ENCODE measurements around the gene CLEC16A.

CLEC16A gene

DNA sequence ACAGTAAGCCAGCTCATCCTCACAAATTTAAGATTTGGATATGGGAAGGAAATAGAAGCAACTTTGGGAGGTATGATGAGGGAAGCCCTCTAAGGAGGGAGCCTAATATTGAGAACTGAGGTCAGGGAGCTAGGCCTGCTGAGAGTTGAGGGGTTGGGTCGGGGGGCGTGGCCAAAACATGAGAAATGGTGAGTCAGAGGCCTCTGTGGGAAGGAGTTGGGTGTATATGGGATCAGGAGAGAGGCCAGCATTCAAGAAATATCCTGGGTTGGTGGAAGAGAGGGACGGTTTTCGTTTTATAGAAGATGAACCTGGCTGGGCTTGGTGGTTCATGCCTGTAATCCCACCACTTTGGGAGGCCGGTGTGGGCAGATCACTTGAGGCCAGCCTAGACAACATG, 48.4 kb downstream of the CLEC16A start:
- no peak for DNase-seq (ENCODE audit: low read depth)

DNA sequence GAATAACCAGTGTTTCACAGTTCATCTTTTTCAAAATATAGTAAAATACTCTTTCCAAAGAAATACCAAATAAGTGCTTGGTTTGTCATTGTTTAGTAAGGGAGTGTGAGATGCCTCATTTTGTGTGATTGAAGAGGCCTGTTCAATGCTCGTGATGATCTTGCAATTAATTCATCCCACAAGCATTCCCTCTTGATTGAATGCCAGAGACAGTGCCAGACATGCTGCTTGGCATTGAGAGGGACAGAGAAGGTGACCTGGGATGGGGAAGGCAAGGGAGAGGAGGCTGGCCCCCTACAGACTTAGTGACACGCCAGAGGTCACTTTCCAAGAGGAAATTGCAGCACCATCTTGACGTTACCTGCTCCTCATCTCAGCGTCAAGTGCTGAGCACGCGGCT, 49.3 kb downstream of the CLEC16A start:
- no peak for DNase-seq (ENCODE audit: low read depth)

DNA sequence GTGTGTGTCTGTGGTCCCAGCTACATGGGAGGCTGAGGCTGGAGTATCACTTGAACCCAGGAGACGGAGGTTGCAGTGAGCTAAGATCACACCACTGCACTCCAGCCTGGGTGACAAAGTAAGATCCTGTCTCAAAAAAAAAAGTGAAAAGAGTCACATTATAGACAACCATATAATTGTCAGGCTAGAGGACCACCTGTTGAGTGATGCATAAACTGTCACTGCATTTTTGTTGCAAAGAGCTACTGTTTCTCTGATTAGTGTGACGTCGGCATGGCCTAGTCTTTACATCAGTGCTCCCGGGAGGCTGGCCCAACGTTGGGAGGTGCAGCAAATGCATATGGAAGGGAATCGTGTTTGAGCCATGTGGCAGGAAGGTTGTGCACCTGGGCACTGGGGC, 50.2 kb downstream of the CLEC16A start:
- DNase-seq (ENCODE audit: low read depth), result no peak

DNA sequence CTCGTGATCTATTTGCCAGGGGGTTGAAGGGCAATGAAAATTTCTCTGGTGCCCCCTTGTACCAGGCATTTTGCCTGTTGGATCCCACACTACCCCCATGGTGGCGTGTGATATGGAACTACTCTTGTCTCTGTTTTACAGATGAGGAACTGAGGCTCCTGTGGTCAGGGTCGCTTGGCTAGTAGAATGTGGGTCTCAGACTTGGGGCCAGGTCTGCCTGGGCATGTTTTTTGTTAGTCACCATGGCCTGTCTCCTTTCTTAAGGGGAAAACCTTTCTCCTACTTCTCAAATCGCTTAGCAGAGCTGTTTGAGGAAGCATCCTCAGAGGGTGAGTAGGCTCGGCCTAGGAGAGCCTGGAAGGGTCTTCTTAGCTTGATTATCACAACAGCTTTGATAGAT, 51.2 kb downstream of the CLEC16A start:
- DNase-seq (ENCODE audit: low read depth), result no peak

DNA sequence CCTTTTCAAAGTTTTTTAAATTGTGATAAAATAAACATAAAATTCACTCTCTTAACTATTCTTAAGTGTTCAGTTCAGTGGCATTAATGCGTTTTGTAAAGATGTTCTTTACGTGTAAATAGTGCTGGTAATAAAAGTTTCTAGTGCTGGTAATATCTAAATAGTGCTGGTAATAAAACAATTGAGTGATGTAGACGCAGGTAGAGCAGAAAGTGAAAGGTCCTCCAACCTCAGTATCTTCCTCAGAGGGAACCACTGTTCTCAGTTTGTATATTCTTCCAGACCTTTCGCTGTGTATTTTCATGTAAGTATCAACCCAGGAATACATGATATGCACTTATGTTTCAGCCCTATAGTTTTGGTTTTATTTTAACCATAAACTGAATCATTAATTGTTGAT, 53.1 kb downstream of the CLEC16A start:
- DNase-seq (ENCODE audit: low read depth), result no peak

DNA sequence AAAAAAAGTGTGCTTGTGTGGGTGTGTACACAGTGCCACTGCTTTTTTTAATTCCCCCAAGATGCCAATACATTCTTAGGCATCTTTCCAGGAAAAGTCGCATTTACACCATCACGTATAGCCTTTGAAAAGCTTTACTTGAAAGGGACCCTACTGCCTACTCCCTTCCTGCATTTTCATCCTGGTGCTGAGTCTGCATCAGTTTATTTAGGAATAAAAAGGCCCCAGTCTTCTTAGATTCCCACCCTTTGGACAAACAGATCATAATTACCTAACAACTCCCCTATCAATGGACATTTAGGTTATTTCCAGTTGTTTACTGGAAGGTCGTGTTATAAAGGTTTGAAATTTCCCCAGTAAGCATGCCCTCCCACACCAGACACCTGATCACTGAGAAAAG, 54.9 kb downstream of the CLEC16A start:
- DNase-seq (ENCODE audit: low read depth), result no peak

DNA sequence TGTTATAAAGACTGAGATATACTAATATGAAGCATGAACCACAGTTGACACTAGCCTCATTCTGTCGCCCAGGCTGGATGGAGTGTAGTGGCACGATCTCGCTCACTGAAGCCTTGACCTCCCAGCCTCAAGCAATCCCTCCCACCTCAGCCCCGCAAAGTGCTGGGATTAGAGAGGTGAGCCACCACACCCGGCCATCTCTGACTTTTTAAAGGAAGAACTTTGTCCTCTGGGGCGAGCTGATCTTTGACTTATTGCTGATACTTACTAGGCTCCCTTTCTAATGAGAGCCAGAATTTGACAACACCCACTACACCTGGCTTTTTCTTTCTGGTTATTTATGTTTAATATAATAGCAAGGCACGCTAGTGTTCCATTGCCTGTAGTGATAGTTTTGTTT, 57.2 kb downstream of the CLEC16A start:
- DNase-seq (ENCODE audit: low read depth), result no peak

DNA sequence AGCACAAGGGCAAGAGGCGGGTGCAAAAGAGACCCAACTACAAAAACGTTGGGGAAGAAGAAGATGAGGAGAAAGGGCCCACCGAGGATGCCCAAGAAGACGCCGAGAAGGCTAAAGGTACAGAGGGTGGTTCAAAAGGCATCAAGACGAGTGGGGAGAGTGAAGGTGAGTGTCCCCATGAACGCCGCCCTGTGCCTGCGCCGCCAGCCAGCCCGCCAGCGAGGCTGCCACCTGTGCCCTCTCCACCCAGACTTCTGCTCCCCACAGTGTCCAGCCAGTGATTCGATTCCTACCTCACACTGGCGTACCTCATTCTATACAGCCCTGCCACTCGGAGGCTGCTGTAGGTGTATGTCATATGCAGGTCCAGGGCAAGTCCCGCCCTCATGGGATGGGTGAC, 58.8 kb downstream of the CLEC16A start:
- no peak for DNase-seq (ENCODE audit: low read depth)

DNA sequence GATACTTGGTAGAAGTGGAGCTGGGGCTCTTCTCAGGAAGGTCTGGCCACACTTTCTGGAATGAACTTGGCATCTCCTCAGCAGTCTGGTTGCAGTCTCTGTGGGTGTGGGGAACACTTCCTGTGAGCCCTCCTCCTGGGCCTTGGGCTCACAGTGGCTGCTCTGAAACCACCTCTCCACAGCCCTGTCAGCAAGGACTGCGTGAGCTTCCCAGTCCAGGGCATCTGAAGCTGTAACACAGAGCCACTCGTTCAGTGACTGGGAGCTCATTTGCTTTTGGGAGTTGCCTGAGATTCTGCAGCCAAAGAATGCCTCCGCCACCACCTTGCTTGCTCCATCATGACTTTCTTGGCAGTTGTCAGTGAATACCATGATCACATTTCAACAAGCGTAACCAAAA, 60.0 kb downstream of the CLEC16A start:
- DNase-seq (ENCODE audit: low read depth), result no peak

DNA sequence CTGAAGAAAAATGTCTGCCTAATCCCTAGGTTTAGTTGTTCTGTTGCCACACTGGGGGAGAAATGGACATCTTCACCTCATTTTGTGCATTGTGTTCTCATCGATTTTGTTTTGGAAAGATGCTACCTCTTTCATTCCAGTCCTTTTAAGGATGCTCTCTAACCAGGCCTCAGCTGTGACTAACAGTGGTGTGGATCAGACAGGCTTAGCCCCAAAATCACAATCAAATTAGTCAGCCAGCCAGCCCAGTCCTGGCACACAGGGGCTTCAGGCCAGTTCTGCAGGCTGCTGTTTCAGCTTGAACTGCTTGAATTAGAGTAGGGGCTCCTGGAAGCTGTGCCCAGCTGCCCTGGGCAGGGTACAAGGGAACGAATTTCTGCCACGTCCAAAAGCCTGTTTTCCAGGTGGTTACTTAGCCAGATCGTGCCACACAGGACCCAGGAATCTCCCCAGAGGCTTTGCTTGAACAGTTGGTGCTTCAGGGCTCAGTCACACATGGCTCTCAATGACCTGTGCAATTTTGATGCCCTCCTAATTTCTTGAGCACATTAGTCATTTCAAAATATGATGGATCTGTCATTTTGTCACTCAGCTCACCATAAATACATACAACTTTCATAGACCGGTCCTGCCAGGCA, 60.7 kb downstream of the CLEC16A start:
- no peak for DNase-seq (ENCODE audit: low read depth)

DNA sequence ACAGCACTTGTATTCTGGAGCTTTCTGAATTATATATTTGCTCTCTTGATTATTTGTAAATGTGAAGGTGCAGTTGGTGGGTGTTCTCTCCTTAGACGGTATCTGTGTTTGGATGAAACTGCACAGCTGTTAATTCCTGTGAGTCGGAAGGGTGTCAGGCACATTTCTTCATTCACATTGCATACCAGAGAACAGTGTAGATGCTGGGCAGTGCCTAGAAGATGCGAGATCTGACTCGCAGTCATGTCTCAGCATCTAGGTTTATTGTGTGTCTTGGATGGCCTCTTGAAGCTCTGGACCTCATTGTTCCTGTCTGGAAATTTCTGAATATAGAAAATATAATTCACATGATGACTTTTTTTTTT, 61.2 kb downstream of the CLEC16A start:
- DNase-seq (ENCODE audit: low read depth), result no peak

DNA sequence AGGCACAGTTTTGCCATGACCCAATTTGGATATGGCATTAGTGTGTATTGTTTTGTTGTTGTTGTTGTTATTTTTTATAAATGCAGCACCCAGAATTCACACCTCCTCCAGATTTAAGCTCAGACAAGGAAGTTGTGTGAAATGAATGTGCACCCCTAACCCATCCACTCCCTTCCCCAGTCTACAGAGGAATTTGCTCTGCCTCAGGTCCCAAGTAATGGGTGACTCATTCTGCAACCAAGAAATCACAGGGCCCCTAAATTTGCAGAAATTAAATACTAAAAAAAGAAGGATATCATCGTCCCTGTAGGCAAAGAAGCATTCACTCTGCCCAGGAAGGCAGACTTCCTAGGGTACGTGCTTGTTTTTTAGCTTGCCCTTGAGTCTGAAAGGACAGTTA, 62.3 kb downstream of the CLEC16A start:
- no peak for DNase-seq (ENCODE audit: low read depth)

DNA sequence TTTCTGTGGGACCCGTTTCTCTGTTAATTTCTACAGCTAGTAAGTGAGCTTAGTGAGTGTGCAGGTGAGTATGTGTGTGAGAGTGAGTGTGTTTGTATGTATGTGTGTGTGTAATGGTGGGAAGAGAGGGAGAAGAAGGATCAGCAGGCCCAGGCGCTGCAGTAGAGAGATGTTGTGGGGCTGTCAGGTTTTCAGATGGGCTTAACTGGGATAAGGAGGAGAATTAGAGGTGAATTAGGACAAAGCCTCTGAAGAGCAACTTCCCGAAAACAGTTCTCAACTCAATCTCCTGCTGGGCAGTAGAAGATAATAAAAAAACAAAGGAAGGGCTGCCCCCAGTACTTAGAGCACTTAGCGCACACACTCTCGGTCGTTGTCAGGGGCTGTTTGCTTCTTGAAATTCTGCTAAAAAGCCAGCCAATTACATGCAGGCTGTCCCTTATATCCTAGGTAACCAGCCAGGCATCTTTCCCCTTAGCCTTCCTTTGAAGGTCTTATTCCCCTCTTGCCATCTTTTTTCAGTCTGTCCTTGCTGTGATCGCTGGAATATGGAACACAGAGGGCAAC, 63.4 kb downstream of the CLEC16A start:
- no peak for DNase-seq (ENCODE audit: low read depth)

DNA sequence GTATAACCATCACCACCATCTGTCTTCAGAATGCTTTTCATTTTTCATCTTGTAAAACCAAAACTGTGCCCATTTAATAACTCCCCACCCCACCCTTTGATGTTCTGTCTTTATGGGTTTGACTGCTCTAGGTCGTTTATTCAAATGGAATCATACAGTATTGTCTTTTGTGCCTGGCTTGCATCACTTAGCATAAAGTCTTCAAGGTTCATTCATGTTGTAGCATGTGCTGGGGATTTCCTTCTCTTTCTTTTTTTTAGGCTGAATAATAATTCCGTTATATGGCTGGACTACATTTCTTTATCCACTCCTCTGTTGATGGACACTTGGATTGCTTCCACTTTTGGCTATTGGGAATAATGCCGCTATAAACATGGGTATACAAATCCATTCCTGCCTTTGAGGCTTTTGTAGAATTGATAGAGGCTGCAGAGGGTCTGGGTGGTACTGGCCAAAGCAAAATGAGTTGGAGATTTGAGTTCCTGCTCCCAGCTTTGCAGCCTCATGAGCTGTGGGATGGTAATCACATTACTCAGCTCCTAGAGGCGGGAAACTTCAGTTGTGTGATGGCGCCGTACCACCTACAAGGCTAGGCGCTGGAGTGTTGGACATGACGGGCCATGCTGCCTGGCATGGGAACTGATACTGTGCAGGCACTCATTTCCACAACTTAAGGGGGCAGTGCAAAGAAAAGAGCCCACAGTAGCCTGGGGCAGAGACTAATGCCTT, 64.8 kb downstream of the CLEC16A start:
- no peak for DNase-seq (ENCODE audit: low read depth)

DNA sequence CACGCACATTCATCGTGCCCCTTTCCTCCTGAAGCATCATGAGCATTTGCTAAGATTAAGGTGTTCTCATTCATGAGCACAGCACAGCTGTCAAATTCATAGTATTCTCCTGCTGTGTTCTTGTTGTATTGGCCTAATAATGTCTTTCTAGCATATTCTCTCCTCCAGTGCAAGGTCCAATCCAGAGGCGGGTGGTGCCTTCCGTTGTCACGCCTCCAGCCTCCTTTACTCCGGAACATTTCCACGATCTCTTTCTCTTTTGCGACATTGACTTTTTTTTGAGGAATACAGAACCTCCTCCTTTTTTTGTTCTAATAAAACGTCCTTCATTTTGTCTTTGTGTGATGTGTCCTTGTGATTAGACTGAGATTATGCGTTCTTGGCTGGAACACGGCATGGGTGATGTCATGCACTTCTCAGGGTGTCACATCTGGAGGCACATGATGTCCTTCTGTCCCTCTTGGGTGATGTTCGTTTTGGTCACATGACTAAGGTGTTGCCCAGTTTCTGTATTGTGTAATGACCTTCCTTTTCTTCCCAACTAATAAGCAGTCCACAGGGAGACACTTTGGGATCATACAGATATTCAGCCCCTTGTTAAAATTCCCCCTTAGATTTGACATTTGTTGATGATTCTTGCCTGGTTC, 66.3 kb downstream of the CLEC16A start:
- DNase-seq (ENCODE audit: low read depth), result no peak

DNA sequence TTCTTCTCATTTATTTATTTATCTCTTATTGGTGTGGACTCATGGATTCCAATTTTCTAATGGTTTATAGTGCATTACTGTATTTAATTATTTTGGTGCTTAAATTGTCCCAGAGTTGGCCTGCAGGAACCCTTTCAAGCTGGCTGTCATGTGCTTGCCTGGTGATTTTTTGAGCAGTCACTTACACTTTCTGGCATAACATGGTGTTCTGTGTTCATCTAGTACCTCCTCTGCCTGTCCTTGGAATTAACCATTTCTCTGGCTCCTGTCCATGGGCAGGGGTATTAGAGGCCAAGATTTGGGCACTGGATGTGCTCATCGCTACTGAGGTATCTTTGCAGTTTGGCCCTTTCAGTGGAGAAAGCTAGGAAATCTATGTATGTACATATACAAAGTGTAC, 67.0 kb downstream of the CLEC16A start:
- no peak for DNase-seq (ENCODE audit: low read depth)

DNA sequence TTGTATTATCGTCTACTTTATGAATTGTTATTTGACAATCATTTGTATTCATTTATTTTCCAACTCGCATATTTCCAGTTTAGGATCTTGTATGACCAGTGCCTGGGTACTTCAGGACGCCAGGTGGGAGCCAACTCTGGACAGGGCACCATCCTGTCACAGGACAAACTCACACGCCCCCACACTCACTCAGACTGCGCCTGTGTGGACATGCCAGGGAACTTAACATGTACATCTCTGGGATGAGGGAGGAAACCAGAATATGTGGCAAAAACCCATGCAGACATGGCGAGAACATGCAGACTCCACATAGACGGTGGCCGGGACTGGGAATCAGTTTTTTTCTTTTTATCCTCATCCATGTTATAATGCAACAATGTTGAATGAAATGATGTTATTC, 68.5 kb downstream of the CLEC16A start:
- no peak for DNase-seq (ENCODE audit: low read depth)

DNA sequence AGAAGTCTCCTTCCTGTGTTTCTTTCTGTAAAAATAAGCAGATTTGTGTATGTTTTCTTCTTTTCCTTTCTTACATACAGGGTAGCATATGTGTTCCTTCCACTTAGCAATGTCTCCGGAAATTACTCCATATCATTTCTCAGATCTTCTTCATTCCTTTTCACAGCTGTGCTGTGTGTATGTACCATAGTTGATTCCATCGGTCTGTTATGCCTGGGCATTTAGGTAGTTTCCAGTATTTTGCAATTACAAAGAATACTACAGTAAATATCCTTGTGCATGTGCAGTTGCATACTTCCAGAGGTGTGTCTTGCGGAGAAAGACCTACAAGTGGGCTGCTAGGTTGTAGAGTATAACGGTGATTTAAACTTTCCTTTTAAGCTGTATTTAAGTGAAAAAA, 69.8 kb downstream of the CLEC16A start:
- DNase-seq (ENCODE audit: low read depth), result no peak

DNA sequence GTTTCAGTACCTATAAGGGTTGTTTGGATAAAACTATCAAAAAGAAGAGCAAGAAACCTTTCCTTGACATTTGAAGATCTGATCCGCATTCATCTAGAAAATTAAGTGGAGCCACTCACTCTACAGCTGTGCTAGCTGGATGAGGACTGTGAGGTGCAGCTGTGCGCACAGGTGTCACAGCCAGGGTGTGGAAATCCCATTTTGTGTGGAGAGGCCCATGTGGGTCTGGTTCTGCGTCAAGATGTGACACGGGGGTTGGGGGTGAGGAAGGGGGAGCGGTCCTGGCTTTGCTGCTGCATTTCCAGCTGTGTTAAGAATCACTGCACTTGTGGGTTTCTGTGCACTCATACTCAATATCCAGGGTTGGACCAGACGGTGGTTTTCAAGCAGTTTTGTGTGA, 70.7 kb downstream of the CLEC16A start:
- no peak for DNase-seq (ENCODE audit: low read depth)

DNA sequence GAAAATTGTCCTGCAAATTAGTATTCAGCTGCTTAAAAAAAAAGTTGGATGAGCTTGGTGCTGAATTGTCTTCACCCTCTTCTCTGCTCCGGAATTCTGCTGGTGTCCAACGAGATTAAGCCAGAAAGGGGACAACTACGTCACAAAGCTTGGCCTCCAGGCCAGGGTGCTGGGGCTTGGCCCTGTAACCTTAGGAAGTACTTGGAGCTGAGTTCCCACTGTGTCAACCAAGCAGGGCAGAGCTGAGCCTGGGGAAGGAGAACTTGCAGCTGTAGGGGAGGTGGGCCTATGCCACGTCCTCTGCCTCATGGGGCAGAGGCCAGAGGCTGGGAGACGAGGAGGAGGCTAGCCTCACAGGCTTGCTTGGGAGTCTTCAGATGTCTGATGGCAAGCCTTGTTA, 71.2 kb downstream of the CLEC16A start:
- DNase-seq (ENCODE audit: low read depth), result no peak

DNA sequence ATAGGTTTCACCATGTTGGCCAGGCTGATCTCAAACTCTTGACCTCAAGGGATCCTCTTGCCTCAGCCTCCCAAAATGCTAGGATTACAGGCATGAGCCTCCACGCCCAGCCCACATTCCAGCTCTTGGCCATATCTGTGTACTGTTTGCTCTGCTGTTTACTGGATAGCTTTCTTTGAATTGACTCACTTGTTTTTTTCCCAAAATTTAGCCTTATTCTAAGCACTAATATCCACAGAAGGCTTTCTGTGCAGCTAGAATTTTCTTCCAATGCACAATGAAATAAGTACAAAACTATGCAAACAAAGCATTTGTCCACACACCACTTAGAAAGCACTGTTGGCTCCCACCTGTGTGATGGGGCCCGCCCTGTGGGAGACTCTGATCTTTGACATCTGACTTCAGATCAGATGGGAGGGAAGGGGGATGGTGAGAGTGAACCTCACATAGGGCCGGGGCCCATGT, 72.2 kb downstream of the CLEC16A start:
- no peak for DNase-seq (ENCODE audit: low read depth)

DNA sequence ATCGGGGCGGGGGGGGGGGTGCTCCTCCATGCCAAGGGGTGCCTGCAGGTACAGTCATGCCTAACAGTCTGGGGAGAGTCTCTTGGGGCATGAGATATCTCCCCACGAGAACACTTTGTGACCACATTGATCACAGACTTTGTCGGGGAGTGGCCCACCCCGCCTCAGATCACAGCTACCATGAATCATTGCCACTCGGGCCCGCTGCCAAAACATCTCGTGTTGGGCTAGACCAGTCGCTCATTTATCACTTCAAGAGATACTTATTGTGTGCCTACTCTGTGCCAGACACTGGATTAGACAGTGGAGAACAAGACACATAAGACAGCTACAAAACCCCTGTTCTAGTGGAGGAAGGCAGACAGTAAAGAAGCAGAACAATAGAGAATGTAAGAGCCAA, 72.6 kb downstream of the CLEC16A start:
- DNase-seq (ENCODE audit: low read depth), result no peak

DNA sequence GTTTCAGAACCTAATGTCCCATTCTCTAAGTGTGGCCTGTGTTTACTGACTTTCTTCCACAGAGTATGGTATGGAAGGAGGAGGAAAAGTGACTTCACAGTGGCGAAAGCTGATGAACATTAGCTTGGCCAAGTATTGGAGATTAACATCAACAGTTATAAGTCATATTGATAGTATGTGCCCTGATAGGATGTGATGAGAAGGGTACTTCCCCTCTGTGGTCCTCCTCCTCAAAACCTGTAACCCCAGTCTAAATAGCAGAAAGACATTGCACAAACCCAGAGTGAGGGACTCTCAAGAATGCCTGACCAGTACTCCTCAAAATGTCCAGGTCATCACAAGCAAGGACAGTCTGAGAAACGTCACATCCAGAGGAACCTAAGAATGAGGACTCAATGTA, 73.1 kb downstream of the CLEC16A start:
- DNase-seq (ENCODE audit: low read depth), result no peak

All from activated T-helper 9 cell treated with anti-CD3 and anti-CD28 coated beads, Interleukin-2, amount 50 U/mL, for 16 hours (primary cell).